Measurements from ENCODE around the gene RNF215.

The RNF215 gene

DNA sequence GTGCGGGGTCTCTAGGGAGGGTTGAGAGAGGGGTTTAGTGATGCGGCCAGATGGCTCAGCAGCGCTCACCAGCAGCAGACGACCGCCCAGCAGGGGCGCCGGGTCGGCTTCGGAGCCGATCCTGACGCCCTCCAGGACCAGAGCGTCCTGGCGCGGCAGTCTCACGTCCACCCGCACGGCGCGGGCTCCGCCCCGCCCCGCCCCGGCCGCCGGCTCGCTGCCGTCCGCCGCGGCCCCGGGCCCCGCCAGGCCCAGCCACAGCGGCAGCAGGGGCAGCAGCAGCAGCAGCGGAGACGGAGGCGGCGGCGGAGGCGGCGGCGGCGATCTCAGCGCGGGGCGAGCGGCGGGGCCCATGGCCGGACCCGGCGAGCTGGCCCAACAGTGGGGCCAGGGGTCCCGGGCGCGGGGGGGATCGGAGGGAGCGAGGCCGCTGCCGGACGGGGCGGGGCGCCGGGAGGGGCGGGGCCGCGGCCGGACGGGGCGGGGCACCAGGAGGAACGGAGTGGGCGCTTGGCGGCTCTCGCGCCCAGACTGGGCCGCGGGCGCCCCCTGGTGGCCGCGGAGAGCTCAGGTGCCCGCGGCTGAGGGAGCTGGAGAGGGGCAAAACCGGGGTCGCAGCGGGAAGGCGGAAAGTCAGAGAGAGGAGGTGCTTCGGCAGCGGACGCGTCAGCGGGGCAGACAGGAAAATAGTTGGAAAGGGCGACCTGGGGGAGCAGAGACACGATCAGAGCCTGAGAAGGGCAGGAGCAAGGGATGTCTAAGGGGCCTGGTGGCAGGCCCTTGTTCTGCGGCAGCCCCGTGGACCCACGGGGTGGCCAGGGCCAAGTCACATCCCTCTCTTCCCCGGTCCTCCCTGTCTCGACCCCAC lies at the start of gene RNF215:
Gene RNF215, minus strand, starts transcription at position 452 of the 868 bp plus-strand sequence. Its CDS starts 98 bp downstream, at position 354.
- DNase-seq (ENCODE audit: low spot score) = peak; percentile 77

DNA sequence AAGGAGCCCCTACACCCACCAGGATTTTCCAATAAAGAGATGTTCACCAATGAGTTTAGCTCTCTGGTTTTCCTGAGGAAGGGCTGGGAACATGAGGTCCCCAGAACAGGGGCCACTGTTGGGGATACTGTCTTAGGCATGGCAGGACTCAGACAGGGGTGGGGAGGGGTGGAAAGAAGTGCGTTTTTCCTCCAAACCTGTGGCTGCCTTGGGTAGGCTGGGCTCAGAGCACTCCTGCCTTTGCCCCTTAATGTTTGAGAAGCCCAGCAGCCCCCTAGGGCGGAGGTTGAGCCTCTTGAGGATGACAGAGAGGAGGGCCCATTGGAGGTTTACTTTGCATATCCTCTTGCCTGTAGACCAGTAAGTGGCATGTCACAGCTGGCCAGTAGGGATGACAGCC lies 49.0 kb upstream of the RNF215 start:
- no peak for DNase-seq (ENCODE audit: low spot score)

DNA sequence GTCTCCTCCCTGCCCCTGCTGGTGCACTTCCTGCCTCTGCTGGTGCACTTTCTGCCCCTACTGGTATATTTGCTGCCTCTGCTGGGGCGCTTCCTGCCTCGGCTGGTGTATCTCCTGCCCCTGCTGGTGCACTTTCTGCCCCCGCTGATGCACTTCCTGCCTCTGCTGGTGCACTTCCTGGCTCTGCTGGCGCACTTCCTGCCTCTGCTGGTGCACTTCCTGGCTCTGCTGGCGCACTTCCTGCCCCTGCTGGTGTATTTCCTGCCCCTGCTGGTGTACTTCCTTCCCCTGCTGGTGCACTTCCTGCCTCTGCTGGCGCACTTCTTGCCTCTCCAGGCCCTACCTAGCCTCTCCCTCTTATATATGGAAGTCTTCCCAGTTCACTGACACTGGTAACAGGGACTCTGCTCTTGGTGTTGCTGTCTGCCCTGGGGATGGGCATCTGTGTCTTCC lies 48.5 kb upstream of the RNF215 start:
- DNase-seq (ENCODE audit: low spot score) = no peak

DNA sequence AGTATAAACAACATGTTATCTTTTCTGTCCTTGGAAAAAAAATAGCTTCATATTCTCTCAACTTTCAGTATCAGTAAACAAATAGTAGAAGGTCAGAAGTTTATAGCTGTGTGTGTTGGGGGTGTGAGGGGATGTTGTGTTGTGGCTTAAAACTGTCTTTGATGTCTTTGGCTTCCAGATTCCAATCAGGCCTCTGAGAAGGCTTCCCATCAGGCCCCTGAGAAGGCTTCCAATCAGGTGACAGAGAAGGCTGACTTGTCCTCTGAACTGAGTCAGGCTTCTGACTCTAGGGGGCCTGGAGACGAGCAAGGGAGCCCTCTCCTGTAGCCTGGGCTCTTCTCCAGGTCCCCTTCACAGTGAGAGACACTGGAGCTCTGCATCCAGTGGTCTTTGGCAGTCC lies 47.6 kb upstream of the RNF215 start:
- DNase-seq (ENCODE audit: low spot score) = no peak

DNA sequence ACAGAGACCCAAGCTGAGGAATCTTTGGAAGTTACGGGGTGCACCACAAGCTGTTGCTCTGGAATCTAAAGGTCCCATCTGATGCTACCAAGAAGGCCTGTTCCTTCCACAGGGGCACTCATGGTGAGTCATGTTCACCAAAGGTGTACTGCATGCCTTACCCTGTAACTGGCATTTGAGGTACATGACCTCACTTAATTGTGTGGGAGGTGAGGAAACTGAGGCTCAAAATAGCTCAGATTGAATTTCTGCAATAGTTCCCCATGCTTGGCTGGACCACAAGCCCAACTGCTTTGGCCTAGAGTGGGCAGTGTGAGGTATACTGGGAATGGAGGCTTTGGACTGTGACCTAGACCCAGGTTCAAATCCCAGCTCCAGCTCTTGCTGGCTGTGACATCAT lies 46.6 kb upstream of the RNF215 start:
- DNase-seq (ENCODE audit: low spot score) = no peak

DNA sequence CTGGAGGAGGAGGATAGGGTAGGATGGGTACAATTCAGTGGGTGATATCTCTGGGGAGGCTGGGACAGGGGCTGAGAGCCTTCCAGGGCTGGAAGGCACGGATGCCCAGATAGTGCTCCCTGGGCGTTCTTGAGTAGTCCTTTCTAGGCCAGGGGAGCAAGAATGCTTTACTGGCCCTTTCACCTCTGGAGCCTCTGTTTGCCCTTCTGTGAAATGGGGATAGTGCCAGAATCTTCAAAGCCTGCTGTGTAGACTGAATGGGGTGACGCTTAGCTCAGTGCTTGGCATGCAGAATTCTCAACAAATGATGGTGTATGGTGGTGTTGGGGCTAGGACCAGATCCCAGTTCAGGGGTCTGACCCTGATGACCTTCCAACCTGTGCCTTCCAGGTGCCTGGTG lies 46.0 kb upstream of the RNF215 start:
- DNase-seq (ENCODE audit: low spot score) = no peak

DNA sequence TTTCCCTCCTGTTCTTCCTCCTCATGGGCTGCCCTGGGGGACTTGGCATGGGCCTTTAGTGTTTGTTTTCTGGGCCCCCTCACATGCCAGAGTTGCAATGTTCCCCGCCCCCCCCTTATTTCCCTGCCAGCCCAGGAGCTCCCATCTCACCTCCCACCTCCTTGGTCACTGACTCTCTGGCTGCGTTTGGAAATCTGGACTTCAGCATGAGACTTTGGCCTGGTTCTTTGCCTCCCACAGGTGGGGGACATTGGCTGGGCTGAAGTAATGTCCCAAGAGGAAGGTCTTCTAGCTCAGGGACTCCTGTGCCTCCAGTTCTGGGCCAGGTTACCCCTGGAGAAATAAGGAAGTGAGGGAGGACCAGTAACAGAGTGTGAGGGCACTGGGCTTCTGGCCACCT lies 45.3 kb upstream of the RNF215 start:
- no peak for DNase-seq (ENCODE audit: low spot score)

DNA sequence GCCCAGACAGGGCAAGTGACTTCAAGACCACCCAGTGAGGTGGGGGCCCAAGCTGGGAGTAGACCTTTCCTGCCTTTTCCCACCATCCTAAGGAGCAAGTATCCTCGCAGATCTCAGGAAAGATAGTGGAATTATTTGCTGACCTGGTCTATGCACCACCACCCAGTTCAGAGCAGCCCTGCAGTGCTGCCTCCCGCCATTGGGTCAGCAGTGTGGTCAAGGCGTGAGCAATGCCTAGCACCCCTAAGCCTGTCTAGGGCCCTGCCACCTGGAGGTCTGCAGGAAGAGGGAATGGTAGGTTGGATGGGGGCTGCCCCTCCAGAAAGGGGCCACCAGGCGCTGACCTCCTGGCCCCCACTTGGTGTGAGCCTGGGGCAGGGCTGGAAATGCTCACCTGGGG lies 44.9 kb upstream of the RNF215 start:
- DNase-seq (ENCODE audit: low spot score) = no peak

DNA sequence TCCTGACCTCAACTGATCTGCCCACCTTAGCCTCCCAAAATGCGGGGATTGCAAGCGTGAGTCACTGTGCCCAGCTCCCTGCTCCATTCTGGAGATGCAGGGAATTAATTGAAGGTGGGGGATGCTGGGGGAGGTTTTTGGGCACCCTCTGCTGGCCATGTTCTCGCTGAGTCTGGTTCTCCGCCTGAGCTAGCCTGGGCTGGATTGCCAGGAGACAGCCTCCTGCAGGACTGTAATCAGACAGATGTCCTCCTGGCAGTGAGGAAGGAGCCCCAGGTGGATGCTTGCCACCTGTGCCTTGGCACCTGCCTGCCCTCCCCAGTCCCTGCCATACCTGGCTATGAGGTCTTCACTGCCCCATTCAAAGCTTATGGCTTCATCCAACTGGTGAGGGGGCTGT lies 43.7 kb upstream of the RNF215 start:
- DNase-seq (ENCODE audit: low spot score) = no peak

DNA sequence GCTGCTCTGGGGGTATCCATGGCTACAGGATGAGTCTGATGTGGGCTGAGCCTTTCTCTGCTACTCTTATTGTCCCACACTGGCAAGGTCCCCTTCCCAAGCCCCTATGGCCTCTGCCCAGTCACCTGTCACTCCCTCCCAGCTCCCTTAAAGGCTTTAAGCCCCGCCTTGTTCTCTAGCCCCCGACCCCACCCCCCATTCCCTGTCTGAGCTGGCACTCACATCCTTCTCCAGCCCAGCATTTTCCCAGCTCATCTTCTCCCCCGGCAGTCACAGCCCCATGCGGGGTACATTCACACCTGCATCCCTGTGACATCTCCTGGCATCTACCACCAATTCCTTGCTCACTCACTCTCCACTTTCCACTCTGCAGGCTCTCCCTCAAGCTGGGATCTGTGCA lies 42.7 kb upstream of the RNF215 start:
- DNase-seq (ENCODE audit: low spot score) = no peak

DNA sequence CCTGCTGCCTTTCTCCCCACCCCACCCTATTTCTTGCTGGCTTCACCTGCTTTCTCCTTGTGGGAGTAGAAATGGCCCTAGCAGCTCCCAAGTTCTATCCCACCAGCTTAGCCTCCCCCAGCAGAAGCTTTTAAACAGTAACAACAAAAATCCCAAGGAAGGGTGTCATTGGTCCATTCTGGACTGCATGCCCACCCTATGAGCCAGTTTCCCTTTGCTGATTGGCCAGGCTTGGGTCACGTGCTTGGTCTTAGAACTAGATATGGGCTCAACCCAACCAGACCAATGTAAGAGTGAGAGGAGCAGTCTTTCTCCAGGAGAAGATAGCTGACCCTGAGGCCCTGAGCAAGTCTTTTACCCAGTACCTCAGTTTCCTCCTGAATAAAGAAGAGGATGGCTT lies 40.7 kb upstream of the RNF215 start:
- DNase-seq (ENCODE audit: low spot score) = no peak

DNA sequence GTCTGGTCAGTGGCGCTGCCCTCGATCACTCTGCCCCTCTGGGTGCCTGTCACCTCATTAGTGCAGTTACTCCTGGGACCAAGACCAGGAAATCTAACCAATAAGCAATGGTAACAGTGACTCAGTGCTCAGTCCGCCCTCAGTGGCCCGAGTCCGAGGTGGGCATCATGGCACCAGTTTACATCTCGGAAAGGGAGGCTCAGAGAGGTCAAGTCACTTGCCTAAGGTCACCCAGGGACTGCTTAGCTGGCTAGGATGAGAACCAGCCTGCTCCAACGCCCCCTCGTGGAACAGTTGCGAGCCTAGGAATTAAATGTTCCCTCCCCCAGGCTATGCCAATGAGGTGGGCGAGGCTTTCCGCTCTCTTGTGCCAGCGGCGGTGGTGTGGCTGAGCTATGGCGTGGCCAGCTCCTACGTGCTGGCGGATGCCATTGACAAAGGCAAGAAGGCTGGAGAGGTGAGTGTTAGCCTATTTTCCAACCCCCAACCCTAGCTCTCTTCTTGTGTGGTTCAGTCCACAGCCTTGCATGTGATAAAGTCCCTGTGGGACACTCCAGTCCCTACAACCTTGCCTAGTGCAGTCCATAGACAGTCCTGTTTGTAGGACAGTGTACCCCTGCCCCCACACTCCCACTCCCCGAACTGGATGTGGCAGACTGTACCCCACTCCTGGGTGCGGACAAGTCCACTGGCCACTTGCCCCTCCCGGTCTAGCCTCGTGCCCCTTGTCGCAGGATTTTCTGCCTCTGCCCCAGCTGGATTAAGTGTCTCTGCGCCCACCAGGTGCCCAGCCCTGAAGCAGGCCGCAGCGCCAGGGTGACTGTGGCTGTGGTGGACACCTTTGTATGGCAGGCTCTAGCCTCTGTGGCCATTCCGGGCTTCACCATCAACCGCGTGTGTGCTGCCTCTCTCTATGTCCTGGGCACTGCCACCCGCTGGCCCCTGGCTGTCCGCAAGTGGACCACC lies 39.5 kb upstream of the RNF215 start:
- DNase-seq (ENCODE audit: low spot score) = peak; percentile 86

DNA sequence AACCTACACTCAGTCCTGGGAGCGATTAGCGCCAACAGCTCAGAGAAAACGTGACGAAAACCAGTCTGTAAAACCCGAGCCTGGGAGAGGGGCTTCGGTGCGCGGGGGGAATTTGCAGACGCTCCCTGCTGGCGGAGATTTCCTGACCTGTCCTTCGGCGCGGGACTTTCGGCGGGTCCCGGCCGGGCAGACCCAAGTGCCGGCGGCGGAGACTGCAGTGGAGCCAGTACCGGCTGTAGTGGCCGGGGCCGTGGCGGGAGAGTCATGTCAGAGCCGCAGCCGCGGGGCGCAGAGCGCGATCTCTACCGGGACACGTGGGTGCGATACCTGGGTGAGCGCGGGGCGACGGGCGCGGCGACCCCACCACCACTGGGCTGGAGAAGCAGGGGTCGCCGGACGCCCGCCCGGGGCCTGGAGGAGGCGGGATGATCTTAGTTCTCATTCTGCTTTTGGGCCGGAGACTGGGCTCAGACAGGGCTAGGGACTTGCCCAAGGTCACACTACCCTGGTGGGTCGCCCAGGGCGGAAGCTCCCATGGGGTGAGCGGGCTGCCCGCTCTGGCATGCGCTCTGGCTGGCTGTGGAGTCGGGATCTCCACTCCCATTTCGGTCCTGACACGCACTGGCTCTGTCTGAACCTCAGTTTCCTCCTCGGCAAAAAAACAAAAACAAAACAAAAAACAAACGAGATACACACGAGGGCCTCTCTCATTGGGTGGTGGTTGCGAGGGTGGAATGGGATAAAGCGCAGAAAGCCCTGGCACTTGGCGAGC lies 38.6 kb upstream of the RNF215 start, which contains the start of gene MTFP1:
Gene MTFP1, plus strand, starts transcription at position 153 of the 772 bp plus-strand sequence. Its CDS starts 112 bp downstream, at position 265.
- peak; percentile 65 for DNase-seq (ENCODE audit: low spot score)

DNA sequence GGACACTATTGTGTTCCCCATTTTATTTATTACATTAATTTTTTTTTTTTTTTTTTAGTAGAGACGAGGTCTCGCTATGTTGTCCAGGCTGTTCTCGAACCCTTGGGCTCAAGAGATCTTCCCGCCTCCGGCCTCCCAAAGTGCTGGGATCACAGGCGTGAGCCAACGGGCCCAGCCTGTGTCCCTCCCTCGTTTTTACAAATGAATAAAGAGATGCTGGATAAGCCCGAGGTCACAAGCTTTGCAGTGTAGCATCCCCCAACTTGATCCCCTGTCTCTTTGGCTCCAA lies 38.1 kb upstream of the RNF215 start:
- no peak for DNase-seq (ENCODE audit: low spot score)

DNA sequence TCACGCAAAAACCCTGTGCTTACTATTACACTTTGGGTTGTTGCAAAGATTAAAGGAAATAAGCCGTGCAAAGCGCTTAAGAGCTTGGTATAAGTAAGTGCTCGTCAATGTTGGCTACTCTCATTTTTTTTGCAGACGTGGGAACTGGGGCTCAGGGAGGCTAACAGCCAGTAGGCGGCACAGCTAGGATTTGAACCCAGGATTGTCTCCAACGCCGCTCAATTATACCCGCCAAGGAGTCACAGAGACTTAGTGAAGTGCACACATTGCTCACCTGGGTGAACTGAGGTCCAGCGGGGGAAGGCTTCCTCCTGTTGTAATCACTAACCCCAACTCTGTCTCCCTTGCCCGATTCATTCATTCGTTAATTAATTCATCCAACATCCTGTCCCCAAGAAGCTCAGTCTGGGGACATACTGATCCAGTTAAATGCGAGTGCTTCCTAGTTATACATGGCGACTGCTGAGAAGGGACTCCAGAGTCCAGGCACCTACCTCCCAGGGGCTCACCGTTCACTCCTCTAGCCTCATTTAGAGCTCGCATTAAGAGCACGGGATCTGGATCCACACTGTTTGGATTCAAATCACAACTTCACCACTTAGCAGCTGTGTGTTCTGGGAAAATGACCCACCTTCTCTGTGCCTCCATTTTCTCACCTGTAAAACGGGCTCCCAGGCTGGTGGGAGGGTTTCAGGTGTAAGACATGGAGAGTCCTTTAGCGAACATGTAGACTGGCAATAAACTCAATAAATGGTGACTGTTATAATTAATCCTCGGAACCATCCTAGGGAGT lies 37.5 kb upstream of the RNF215 start:
- DNase-seq (ENCODE audit: low spot score) = no peak

DNA sequence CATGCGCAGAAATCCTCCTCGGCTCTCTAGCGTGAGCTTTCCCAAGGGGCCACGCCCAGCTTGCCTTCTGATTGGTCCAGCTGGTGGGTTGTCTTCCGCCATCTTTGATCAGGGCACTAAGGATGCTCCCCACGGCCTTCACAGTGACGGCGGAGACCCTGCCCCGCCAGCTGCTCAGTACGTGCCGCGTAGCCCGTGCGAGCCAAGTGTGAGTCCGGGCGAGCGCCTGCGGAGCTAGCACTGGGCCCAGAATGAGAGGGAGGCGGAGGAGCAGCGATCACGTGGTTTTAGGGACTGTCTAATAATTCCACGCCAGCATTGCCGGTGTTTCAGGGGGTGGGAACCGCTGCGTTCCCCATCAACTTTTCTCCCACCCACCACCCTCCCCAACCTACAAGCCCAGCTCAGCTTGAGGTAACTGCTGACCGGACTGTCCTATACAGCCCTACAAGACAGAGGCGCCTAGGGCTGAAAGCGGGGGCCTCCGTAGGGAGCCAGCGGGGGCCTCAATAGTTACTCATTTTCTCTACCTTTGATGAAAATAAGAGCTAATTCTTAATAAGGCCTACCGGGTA lies 36.8 kb upstream of the RNF215 start:
- DNase-seq (ENCODE audit: low spot score) = peak; percentile 99

DNA sequence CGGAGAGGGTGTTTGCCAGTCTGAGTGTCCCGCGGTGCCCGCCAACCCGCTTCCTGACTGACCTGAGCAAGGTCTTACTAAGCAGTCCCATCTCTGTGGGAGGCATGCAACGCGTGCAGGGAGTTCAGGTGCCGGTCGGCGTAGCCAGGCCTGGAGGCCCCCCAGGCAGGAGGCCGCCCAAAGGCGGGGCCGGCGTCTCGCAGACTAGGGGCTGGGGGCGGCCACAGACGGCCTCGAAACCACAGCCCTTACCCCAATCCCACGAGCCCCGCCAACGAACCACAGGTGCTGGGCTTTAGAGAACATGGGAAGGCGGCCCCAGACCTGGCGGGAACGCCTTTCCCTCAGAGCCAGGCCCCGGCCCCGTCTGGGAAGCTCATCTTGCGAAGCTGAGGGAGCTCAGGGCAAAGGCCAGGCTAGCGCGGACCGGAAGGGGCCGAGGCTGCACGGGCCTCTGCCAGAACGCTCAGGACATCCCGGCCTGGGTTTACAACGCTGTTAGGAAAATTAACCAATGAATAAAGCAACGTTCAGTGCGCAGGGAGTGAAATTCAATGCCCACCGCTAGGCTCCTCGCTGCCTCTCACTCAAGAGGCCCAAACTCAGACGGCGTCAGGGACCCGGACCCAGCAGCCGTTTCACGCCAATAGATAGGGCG lies 36.2 kb upstream of the RNF215 start:
- DNase-seq (ENCODE audit: low spot score) = no peak

DNA sequence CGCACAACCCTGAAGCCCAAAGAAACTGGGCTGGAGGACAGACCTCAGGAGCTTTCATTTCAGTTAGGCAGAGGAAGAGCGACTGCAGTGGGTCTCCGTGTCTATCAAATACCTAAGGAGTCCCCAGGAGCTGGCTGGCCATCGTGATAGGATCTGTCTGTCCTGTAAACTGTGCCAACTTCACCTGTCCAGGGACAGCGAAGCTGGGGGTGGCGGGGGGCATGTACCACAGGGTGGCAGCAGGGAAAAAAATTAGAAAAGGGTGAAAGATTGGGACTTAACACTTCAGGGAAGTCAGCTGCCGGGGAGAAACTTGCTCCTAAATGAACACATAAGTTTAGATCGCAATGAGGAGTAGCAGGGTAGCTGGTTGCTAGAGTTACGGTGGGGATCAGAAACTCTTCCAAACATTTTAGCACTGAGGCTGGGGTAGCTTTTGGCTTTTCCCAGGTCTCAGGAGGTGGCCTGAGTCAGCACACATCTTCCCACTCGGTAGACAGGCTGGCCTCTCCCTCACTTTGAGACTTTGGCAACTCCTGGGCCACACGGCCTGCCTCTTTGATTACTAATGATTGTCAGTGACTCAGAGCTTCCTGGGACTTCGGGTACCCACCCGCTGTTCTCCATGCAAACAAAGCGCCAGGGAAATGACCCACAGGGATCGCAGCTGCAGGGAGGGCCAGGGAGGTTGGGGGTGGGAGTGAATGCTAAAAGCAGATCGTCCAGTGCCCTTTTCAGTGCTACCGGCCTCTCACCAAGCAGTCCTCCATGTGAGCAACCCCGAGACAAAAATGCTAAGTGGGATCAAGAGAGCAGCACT lies 35.5 kb upstream of the RNF215 start:
- DNase-seq (ENCODE audit: low spot score) = peak; percentile 75

DNA sequence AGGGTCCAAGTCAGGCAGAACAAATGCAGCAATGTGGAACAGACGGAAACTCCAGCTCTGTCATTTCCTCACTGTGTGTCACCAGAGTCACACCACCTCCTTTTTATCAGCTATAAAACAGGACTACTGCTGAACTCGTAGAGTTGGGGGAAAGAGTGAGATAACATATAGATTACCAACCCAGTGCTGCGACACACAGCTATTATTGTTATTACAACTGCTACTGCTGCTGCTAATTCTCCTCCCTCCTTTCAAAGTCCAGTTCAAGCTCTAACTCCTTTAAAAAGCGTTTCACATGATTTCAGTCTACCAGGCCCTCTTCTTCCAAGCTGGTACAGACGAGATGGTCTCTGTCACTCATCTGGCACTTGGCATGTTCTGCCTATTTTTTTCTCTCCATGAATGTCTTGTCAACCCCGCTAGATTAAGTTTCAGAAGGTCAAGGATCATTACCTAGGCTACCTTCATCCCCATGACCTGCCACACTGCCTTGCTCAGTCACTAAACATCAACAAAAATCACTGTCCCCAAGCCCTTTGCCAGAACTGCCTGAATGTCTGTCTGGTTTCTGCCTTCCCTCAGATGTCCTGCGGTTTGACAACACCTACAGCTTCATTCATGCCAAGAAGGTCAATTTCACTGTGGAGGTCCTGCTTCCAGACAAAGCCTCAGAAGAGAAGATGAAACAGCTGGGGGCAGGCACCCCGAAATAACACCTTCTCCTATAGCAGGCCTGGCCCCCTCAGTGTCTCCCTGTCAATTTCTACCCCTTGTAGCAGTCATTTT lies 34.7 kb upstream of the RNF215 start:
- DNase-seq (ENCODE audit: low spot score) = peak; percentile 68
